Measurements from ENCODE around the gene ST6GALNAC3. TPM values are rescaled to one million over a fixed set of nuclear protein-coding genes. Genes with fewer than 3 reads are reported as not detected.

Gene ST6GALNAC3
- total RNA-seq, 2 donors from 2014 or later = 2.5 to 5.7 TPM

- H3K36me3 ChIP-seq = no peaks in the 10 kb centered on the region
- H3K4me3 ChIP-seq = no peak overlapping the region
- H3K9ac ChIP-seq (ENCODE audit: low read depth in 2 of 2, low read length in 2 of 2) = no peak overlapping the region
- H3K27me3 ChIP-seq = no peaks in the 10 kb centered on the region
- no peak overlapping the region for H3K27ac ChIP-seq
- DNase-seq = no peak
- no peaks in the 10 kb centered on the region for H3K4me1 ChIP-seq
- no peaks in the 10 kb centered on the region for H3K9me3 ChIP-seq
- TF ChIP-seq, protein P1, sequence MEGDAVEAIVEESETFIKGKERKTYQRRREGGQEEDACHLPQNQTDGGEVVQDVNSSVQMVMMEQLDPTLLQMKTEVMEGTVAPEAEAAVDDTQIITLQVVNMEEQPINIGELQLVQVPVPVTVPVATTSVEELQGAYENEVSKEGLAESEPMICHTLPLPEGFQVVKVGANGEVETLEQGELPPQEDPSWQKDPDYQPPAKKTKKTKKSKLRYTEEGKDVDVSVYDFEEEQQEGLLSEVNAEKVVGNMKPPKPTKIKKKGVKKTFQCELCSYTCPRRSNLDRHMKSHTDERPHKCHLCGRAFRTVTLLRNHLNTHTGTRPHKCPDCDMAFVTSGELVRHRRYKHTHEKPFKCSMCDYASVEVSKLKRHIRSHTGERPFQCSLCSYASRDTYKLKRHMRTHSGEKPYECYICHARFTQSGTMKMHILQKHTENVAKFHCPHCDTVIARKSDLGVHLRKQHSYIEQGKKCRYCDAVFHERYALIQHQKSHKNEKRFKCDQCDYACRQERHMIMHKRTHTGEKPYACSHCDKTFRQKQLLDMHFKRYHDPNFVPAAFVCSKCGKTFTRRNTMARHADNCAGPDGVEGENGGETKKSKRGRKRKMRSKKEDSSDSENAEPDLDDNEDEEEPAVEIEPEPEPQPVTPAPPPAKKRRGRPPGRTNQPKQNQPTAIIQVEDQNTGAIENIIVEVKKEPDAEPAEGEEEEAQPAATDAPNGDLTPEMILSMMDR (IDR thresholded peaks at IDR 0.05) = no peak
- intact Hi-C loops (cut with DNase I) = loop anchor here (10.0 kb wide), 1 partner anchor 117 kb away; no protein-coding TSS in a partner anchor
Measured at GRCh38 chr1:76141929-76142328, 67.4 kb downstream of the ST6GALNAC3 start.

- intact Hi-C loops (cut with DNase I) = loop anchor here (10.0 kb wide), 1 partner anchor 118 kb away; no protein-coding TSS in a partner anchor
- H3K27me3 ChIP-seq = no peaks in the 10 kb centered on the region
- no peaks in the 10 kb centered on the region for H3K4me1 ChIP-seq
- H3K27ac ChIP-seq = no peak overlapping the region
- DNase-seq = peak; percentile 33
- TF ChIP-seq, protein P1 (IDR thresholded peaks at IDR 0.05) = no peak
- no peak overlapping the region for H3K4me3 ChIP-seq
- H3K9me3 ChIP-seq = no peaks in the 10 kb centered on the region
- H3K9ac ChIP-seq (ENCODE audit: low read depth in 2 of 2, low read length in 2 of 2) = no peak overlapping the region
- H3K36me3 ChIP-seq = no peaks in the 10 kb centered on the region
Measured at GRCh38 chr1:76142771-76143540, 68.4 kb downstream of the ST6GALNAC3 start.

- no peak for DNase-seq
- no peaks in the 10 kb centered on the region for H3K9me3 ChIP-seq
- no peaks in the 10 kb centered on the region for H3K27me3 ChIP-seq
- H3K9ac ChIP-seq (ENCODE audit: low read depth in 2 of 2, low read length in 2 of 2) = no peak overlapping the region
- H3K27ac ChIP-seq = no peak overlapping the region
- no peaks in the 10 kb centered on the region for H3K36me3 ChIP-seq
- no peaks in the 10 kb centered on the region for H3K4me1 ChIP-seq
- H3K4me3 ChIP-seq = no peak overlapping the region
- TF ChIP-seq, protein P1 (IDR thresholded peaks at IDR 0.05) = no peak
- intact Hi-C loops (cut with DNase I) = loop anchor here (10.0 kb wide), 1 partner anchor 119 kb away; no protein-coding TSS in a partner anchor
Measured at GRCh38 chr1:76144247-76144646, 69.7 kb downstream of the ST6GALNAC3 start.

GRCh38 chr1:76145332-76145731 is 70.8 kb downstream of the ST6GALNAC3 start:
- no peaks in the 10 kb centered on the region for H3K27me3 ChIP-seq
- TF ChIP-seq, protein P1 (IDR thresholded peaks at IDR 0.05) = no peak

DNA sequence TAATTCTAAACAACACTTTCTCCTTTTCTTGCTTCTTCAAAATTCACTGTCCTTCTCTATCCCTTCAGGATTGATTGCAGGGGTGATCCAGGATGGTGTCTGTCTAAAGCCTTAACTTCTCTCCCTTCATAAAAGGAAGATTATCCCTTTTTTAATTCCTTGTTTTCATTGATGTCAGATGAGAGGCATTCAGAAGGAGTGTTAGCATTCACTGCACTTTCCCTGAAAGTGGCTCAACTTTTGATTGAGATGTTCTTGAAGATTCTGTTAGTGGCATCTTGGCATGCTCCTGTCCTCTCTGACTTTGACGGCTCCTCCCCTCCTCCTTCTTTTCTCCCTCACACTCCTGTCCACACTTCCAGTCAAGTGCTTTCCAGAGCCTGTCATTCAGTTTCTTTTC is 71.6 kb downstream of the ST6GALNAC3 start:
- no peak for DNase-seq
- H3K36me3 ChIP-seq = no peaks in the 10 kb centered on the region
- H3K9ac ChIP-seq (ENCODE audit: low read depth in 2 of 2, low read length in 2 of 2) = no peak overlapping the region
- H3K27ac ChIP-seq = no peak overlapping the region
- intact Hi-C loops (cut with DNase I) = loop anchor here (10.0 kb wide), 1 partner anchor 121 kb away; no protein-coding TSS in a partner anchor
- H3K4me1 ChIP-seq = no peaks in the 10 kb centered on the region
- TF ChIP-seq, protein P1 (IDR thresholded peaks at IDR 0.05) = no peak
- H3K4me3 ChIP-seq = no peak overlapping the region
- H3K9me3 ChIP-seq = no peaks in the 10 kb centered on the region
- no peaks in the 10 kb centered on the region for H3K27me3 ChIP-seq

More at GRCh38 chr1:76145332-76145731, 70.8 kb downstream of the ST6GALNAC3 start:
- no peak overlapping the region for H3K4me3 ChIP-seq
- no peaks in the 10 kb centered on the region for H3K9me3 ChIP-seq
- H3K9ac ChIP-seq (ENCODE audit: low read depth in 2 of 2, low read length in 2 of 2) = no peak overlapping the region
- intact Hi-C loops (cut with DNase I) = loop anchor here (10.0 kb wide), 1 partner anchor 121 kb away; no protein-coding TSS in a partner anchor
- DNase-seq = no peak
- no peaks in the 10 kb centered on the region for H3K4me1 ChIP-seq
- H3K27ac ChIP-seq = no peak overlapping the region
- no peaks in the 10 kb centered on the region for H3K36me3 ChIP-seq

Measured in colonic mucosa (tissue), 4 donors.